NCI-H187 treated with DMSO at 0.1 percent for 48 hours (cell line): Measurements from ENCODE around the gene IFNK.

Source experiments
- DNase-seq: peaks from one replicate; lab custom pipeline; 2025; lab: John Stamatoyannopoulos, UW

Gene IFNK

GRCh38 chr9:27538647-27539046 is 14.6 kb downstream of the IFNK start:
- DNase-seq, result no peak

GRCh38 chr9:27539479-27540441 is 15.7 kb downstream of the IFNK start:
- DNase-seq, result no peak

- no peak for DNase-seq
Observed at GRCh38 chr9:27540502-27540901, 16.4 kb downstream of the IFNK start.

GRCh38 chr9:27541740-27542139 is 17.6 kb downstream of the IFNK start:
- no peak for DNase-seq

GRCh38 chr9:27542508-27542907 is 18.4 kb downstream of the IFNK start:
- no peak for DNase-seq

- DNase-seq, result no peak
Observed at GRCh38 chr9:27545471-27545870, 21.4 kb downstream of the IFNK start.

GRCh38 chr9:27548055-27548741 is 24.1 kb downstream of the IFNK start:
- DNase-seq, result no peak

- no peak for DNase-seq
Observed at GRCh38 chr9:27549196-27549755, 25.2 kb downstream of the IFNK start.

- DNase-seq, result no peak
Observed at GRCh38 chr9:27554712-27555111, 30.6 kb downstream of the IFNK start.

- no peak for DNase-seq
Observed at GRCh38 chr9:27556470-27556869, 32.4 kb downstream of the IFNK start.

GRCh38 chr9:27558307-27558706 is 34.2 kb downstream of the IFNK start:
- DNase-seq, result no peak

GRCh38 chr9:27560457-27560856 is 36.4 kb downstream of the IFNK start:
- no peak for DNase-seq

- DNase-seq, result no peak
Observed at GRCh38 chr9:27561685-27562084, 37.6 kb downstream of the IFNK start.

GRCh38 chr9:27563738-27564430 is 39.8 kb downstream of the IFNK start:
- DNase-seq, result no peak

- DNase-seq, result no peak
Observed at GRCh38 chr9:27564670-27565069, 40.6 kb downstream of the IFNK start.

- DNase-seq, result no peak
Observed at GRCh38 chr9:27565696-27566095, 41.6 kb downstream of the IFNK start.

GRCh38 chr9:27566118-27566517 is 42.0 kb downstream of the IFNK start:
- no peak for DNase-seq

GRCh38 chr9:27569406-27569805 is 45.3 kb downstream of the IFNK start:
- no peak for DNase-seq

- no peak for DNase-seq
Observed at GRCh38 chr9:27571011-27571410, 46.9 kb downstream of the IFNK start.

- DNase-seq, result no peak
Observed at GRCh38 chr9:27572061-27572460, 48.0 kb downstream of the IFNK start.

GRCh38 chr9:27572566-27572917 is 48.5 kb downstream of the IFNK start:
- DNase-seq, result no peak

GRCh38 chr9:27572918-27573633 is 49.0 kb downstream of the IFNK start, which contains the start of gene C9orf72:
TSS of gene C9orf72 (minus strand) at chr9:27573481. CDS start at chr9:27567120, 6,361 bp downstream.
- no peak for DNase-seq
